ENCODE results near the gene SLC16A12. TPM values are rescaled to one million over a fixed set of nuclear protein-coding genes. Genes with fewer than 3 reads are reported as not detected.

The SLC16A12 gene
- total RNA-seq, 1 experiment from 2014 or later, result 10.9 TPM

DNA sequence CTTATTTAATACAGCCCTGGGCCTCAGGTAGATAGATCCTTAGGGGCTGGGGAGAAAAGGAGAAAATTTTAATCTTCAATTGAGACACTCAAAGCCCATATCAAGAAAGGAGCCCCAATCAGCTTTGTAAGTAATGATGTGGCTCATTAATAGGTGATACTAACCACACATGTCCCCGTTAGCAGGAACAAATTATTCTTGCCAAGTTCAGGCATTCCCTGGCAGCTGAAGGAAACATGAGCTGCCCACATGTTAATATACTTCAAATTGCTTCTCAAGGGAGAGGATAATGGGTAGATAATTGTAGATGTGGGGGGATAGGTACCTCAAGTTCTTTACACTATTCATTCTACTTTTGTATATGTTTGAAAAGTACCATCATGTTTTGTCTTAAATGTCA is 106.5 kb downstream of the SLC16A12 start:
- ATAC-seq, result no peak
- Mint-ChIP-seq H3K9me3 (no peaks in the 10 kb centered on the region), H3K4me1 (peaks cover 55% of the 10 kb centered on the region), H3K27ac (no peak overlapping the region; the same call in 1 of the 2 replicates), H3K4me3 (no peak overlapping the region), H3K36me3 (peaks cover 4% of the 10 kb centered on the region; the same call in 1 of the 2 replicates), H3K27me3 (ENCODE audit: low read depth) (no peaks in the 10 kb centered on the region)
- ChIA-PET POLR2A (no interaction called here), CTCF (interaction anchor here (0.7 to 5.2 kb wide), 4 partner anchors 107 to 181 kb away, joined by 3 to 28 read pairs (median 4); partner anchors contain the start of gene SLC16A12)
- no peak for DNase-seq (ENCODE audit: low spot score)
- no peak for TF ChIP-seq PRDM15 (CRISPR knock-in tag; IDR thresholded peaks at IDR 0.05)
- TF ChIP-seq KAT7 (CRISPR knock-in tag; IDR thresholded peaks at IDR 0.05; ENCODE audit: borderline replicate concordance), result no peak
- TF ChIP-seq CBFB (CRISPR knock-in tag; IDR thresholded peaks at IDR 0.05; ENCODE audit: low read depth), result no peak
- TF ChIP-seq, protein P1, sequence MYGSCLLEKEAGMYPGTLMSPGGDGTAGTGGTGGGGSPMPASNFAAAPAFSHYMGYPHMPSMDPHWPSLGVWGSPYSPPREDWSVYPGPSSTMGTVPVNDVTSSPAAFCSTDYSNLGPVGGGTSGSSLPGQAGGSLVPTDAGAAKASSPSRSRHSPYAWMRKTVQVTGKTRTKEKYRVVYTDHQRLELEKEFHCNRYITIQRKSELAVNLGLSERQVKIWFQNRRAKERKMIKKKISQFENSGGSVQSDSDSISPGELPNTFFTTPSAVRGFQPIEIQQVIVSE (CRISPR knock-in tag; IDR thresholded peaks at IDR 0.05; ENCODE audit: borderline replicate concordance), result no peak
- TF ChIP-seq ZNF232 (CRISPR knock-in tag; IDR thresholded peaks at IDR 0.05), result no peak

DNA sequence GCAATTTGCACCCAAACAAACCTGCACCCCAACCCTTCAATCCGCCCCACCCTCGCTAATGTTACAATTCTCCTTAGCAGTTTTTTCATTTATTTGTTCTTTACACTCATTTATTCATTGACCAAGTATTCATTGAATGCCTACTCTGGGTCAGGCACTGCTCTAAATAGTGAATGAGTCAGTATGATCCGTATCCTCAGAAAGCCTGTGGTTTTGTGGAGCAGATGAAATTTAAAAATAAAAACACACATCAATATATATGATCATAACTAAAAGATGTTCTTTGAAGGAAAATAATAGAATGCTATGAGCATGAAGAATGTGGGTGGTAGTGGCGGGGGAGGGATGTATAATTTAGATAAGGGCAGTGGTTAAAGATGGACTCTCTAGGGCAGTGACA is 107.8 kb downstream of the SLC16A12 start:
- Mint-ChIP-seq H3K9me3 (no peaks in the 10 kb centered on the region), H3K4me1 (peaks cover 52% of the 10 kb centered on the region), H3K4me3 (no peak overlapping the region), H3K27me3 (ENCODE audit: low read depth) (no peaks in the 10 kb centered on the region), H3K36me3 (peaks cover 4% of the 10 kb centered on the region; the same call in 1 of the 2 replicates), H3K27ac (no peak overlapping the region)
- ATAC-seq, result no peak
- CTCF ChIA-PET, result interaction anchor here (5.2 kb wide), 1 partner anchor 135 kb away, joined by 28 read pairs; no protein-coding TSS in a partner anchor
- no peak for DNase-seq (ENCODE audit: low spot score)
- POLR2A ChIA-PET, result no interaction called here
- no peak for TF ChIP-seq NFE2L1 (CRISPR knock-in tag; IDR thresholded peaks at IDR 0.05)
- TF ChIP-seq, protein P2, sequence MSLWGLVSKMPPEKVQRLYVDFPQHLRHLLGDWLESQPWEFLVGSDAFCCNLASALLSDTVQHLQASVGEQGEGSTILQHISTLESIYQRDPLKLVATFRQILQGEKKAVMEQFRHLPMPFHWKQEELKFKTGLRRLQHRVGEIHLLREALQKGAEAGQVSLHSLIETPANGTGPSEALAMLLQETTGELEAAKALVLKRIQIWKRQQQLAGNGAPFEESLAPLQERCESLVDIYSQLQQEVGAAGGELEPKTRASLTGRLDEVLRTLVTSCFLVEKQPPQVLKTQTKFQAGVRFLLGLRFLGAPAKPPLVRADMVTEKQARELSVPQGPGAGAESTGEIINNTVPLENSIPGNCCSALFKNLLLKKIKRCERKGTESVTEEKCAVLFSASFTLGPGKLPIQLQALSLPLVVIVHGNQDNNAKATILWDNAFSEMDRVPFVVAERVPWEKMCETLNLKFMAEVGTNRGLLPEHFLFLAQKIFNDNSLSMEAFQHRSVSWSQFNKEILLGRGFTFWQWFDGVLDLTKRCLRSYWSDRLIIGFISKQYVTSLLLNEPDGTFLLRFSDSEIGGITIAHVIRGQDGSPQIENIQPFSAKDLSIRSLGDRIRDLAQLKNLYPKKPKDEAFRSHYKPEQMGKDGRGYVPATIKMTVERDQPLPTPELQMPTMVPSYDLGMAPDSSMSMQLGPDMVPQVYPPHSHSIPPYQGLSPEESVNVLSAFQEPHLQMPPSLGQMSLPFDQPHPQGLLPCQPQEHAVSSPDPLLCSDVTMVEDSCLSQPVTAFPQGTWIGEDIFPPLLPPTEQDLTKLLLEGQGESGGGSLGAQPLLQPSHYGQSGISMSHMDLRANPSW (CRISPR knock-in tag; conservative IDR thresholded peaks at IDR 0.05; ENCODE audit: low read depth), result no peak
- no peak for TF ChIP-seq ESRRA (CRISPR knock-in tag; IDR thresholded peaks at IDR 0.05; ENCODE audit: borderline replicate concordance)
- no peak for TF ChIP-seq NR3C1 (CRISPR knock-in tag; conservative IDR thresholded peaks at IDR 0.05; ENCODE audit: low read depth)
- TF ChIP-seq ZNF532 (CRISPR knock-in tag; IDR thresholded peaks at IDR 0.05; ENCODE audit: borderline replicate concordance), result no peak
- no peak for TF ChIP-seq ZNF423 (CRISPR knock-in tag; IDR thresholded peaks at IDR 0.05)
- TF ChIP-seq, protein P3, sequence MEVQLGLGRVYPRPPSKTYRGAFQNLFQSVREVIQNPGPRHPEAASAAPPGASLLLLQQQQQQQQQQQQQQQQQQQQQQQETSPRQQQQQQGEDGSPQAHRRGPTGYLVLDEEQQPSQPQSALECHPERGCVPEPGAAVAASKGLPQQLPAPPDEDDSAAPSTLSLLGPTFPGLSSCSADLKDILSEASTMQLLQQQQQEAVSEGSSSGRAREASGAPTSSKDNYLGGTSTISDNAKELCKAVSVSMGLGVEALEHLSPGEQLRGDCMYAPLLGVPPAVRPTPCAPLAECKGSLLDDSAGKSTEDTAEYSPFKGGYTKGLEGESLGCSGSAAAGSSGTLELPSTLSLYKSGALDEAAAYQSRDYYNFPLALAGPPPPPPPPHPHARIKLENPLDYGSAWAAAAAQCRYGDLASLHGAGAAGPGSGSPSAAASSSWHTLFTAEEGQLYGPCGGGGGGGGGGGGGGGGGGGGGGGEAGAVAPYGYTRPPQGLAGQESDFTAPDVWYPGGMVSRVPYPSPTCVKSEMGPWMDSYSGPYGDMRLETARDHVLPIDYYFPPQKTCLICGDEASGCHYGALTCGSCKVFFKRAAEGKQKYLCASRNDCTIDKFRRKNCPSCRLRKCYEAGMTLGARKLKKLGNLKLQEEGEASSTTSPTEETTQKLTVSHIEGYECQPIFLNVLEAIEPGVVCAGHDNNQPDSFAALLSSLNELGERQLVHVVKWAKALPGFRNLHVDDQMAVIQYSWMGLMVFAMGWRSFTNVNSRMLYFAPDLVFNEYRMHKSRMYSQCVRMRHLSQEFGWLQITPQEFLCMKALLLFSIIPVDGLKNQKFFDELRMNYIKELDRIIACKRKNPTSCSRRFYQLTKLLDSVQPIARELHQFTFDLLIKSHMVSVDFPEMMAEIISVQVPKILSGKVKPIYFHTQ (CRISPR knock-in tag; IDR thresholded peaks at IDR 0.05), result no peak
- TF ChIP-seq, protein P4, sequence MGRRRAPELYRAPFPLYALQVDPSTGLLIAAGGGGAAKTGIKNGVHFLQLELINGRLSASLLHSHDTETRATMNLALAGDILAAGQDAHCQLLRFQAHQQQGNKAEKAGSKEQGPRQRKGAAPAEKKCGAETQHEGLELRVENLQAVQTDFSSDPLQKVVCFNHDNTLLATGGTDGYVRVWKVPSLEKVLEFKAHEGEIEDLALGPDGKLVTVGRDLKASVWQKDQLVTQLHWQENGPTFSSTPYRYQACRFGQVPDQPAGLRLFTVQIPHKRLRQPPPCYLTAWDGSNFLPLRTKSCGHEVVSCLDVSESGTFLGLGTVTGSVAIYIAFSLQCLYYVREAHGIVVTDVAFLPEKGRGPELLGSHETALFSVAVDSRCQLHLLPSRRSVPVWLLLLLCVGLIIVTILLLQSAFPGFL (CRISPR knock-in tag; IDR thresholded peaks at IDR 0.05; ENCODE audit: borderline replicate concordance), result no peak
- TF ChIP-seq, protein P5, sequence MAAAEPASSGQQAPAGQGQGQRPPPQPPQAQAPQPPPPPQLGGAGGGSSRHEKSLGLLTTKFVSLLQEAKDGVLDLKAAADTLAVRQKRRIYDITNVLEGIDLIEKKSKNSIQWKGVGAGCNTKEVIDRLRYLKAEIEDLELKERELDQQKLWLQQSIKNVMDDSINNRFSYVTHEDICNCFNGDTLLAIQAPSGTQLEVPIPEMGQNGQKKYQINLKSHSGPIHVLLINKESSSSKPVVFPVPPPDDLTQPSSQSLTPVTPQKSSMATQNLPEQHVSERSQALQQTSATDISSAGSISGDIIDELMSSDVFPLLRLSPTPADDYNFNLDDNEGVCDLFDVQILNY (CRISPR knock-in tag; IDR thresholded peaks at IDR 0.05), result no peak
